Effector CD8-positive, alpha-beta T cell (primary cell): Measurements from ENCODE around the gene STOML3.
"Not testable (repeated sequence)": the region's sequence is repeated elsewhere in the genome, so short reads cannot be mapped to it uniquely, and the experiment has no call there.

Experiments
- DNase-seq: peaks from one replicate; lab custom pipeline; 2025; lab: John Stamatoyannopoulos, UW
- total RNA-seq, 4 experiments: gene quantifications; one replicate each; lab custom pipeline; 2026; lab: John Stamatoyannopoulos, UW

STOML3 gene
- total RNA-seq: 0 reads per million in 4 experiments

DNA sequence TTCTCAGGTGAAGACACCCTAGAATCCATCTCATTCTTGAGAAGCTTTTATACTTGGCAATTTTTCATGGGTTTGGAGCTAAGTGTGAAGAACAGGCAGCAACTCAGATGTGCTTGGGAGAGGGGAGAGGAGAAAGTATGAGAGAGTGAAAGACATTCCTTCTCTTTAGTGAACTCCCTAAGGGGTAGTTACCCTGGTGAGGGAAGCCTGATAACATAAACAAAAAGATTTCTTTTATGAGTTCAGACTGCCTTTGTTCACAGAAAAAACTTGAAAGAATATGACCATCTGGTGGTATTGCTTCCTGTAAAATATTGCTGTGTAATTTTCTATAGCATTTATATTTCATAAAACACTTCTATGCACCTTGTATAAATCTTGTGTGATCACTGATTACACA lies at the start of gene STOML3:
Gene STOML3 (minus strand): TSS at position 139 of the 400 bp plus-strand sequence. CDS start 110 bp downstream, at position 29.
- DNase-seq: no peak

- no peak for DNase-seq
Measured at GRCh38 chr13:39040206-39040605, 49.6 kb upstream of the STOML3 start.

GRCh38 chr13:39039041-39039440 lies 48.4 kb upstream of the STOML3 start:
- DNase-seq: no peak

DNA sequence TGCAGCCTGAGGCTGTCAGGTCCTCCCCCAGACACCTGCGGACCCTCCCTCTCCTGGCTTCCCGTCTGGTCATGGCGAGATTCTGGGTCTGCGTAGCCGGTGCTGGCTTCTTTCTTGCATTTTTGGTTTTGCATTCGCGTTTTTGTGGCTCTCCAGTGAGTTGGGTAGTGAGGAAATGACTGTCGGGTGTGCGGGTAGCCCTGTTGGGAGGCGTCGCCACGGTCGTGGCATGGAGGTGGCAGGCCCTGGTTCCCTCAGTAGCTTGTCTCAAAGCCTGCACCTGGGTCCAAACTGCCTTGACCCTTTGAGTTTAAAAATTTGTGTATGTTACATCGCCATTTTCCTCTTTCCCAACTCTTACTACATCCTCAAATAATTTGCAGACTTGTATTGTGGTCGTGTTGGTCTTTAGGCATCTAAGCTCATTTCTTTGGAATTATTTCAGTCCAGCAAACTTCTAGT lies 48.0 kb upstream of the STOML3 start:
- peak; percentile 30 for DNase-seq

DNA sequence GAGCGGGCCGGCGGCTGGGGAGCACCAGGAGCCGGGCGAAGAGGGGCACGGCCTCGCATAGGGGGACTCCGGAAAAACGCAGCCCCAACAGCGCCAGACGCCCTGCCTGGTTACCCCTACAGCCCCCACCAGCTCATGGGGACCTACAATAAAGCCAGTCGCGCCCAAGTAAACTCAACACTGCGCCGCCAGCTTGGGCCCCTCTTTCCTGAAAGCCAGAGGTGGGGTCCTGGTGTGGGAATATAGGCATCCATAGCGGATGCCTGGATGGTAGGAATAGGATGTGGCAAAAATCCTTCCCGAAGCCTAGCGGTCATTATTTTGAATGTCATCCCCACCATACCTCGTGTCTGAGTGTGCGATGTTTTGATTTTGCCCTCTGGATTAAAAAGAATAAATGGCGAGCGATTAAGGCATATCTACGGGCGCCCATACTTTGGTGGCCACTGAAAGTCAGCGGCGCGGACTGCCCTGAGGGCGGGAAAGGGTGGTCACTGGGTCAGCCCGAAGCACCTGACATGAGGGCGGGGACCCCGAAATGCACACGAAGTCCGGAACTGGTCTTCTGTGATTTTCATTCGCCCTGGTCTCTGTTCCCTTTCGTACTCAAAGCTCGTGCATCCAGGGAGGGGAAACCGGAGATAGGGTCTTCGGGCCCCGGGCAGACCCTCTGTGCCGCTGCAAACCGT lies 47.4 kb upstream of the STOML3 start, which contains the start of the genes NHLRC3 and PROSER1:
Gene NHLRC3 (plus strand): TSS at position 577 of the 689 bp plus-strand sequence. CDS start 184 bp downstream, outside the sequence.
Gene PROSER1 (minus strand): TSS at position 210 of the 689 bp plus-strand sequence. CDS start 847 bp downstream, outside the sequence.
- DNase-seq: peak; percentile 78

GRCh38 chr13:39037410-39037879 lies 46.8 kb upstream of the STOML3 start:
- peak; percentile 33 for DNase-seq

GRCh38 chr13:39036212-39036611 lies 45.6 kb upstream of the STOML3 start:
- DNase-seq: no peak

- DNase-seq: no peak
Measured at GRCh38 chr13:39035799-39036198, 45.2 kb upstream of the STOML3 start.

DNA sequence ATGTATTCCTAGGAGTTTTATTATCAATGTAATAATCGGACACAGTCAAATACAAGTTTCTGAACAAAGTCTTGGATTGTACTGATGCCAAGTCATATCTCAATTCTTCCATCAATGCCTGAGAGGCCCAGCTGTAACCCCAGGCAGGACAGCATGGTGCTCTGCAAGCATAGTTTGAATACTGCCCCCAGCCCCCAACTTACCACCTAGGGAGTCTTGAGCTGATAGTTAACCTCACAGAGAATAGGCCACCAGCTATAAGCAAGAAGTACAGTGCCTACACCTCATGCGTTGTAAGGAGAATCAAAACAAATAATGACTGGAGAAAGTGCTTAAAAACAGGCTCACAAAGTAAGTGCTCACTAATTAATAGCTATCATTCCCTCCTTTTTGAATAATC lies 44.6 kb upstream of the STOML3 start:
- no peak for DNase-seq

DNA sequence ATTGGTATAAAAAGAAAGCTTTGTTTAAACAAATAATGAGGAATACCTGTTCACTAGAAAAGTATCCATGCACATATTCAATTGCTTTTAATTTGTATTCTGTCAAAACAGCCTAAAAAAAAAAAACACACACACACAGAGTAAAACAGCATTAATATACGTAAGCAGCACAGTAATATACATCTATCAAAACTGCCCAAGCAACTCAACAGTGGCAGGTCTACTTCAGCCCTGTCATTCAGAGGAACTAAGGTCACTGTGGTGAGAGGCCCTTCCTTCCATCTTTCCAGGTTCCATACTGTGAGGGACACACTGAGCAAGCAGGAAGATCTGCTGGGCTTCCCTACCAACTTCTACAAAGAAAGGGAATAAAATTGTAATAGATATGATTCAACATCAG lies 43.5 kb upstream of the STOML3 start:
- DNase-seq: no peak

GRCh38 chr13:39032150-39032549 lies 41.5 kb upstream of the STOML3 start:
- no peak for DNase-seq

GRCh38 chr13:39025433-39025839 lies 34.8 kb upstream of the STOML3 start:
- no peak for DNase-seq

DNA sequence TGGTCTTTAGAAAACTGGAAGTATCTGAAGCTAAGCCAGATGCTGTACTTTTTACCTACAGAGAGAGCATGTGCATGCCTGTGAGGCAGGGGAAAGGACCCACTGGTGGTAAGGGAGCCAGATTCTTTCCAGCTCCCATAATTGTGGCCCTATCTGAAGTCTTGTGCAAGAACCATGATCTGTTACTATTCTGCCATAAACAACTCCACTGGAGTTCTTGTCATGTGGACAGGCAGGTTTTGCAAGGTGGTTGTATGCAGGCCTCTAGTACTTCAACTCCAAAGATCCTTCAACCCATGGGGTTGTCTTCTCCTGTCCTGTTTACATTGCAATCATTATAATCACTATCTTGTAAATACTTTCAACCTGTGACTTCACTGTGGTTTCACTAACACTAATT lies 33.1 kb upstream of the STOML3 start:
- no peak for DNase-seq

GRCh38 chr13:39023316-39023715 lies 32.7 kb upstream of the STOML3 start:
- DNase-seq: no peak

- DNase-seq: no peak
Measured at GRCh38 chr13:39020853-39021462, 30.3 kb upstream of the STOML3 start.

DNA sequence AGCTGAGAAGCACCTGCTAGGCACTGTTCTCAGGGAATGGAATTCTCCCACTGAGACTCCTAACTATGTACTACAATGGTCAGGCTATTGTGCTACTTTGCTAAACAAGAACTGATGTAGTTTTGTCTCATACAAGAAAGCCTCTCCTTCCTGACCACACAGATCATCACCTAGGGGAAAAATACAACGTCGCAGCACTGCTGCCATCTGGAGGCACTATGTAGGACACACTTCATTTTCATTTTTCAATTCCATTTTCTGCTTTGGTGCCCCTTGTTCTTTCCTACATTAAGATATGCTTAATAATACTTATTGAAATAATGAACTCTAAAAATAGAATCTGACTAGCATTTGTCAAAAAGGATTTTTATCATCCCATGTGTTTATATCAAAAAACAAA lies 26.2 kb upstream of the STOML3 start:
- no peak for DNase-seq

DNA sequence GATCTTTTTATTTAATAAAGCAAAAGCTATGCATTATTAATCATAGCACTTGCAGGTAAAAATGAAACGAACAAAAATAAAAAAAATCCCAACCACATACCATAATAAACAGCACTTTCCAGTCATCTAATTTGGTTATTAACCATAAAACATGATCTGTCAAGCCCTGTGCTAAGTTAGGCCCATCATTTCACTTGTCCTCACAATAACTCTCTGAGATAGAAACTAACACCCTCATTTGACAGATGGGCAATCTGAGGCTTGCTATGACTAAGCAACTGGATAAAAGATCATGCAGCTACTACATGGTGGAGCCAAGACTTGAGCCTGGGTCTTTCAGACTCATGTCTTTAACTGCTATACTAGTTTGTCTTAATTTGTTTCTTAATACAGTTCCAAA lies 25.5 kb upstream of the STOML3 start:
- DNase-seq: no peak

GRCh38 chr13:39013462-39013861 lies 22.8 kb upstream of the STOML3 start:
- DNase-seq: no peak

DNA sequence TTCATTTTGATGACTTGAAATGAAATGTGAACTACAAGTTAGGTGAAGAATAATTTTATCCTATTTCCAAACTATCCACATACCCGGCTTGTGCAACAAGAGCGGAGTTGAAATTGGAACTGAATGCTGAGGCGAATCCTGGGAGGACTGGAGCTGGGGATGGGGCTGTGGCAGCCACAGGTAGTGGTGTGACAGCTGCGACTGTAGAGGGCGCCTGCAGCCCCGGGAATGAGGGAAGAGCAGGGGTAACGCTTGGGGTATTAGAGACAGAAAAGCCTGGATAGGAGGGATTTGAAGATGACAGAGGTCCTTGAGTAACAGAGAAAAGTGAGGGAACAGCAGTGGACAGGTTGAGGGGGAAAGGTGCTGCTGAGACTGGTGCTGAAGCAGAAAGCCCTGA lies 22.0 kb upstream of the STOML3 start:
- DNase-seq: no peak

GRCh38 chr13:39006371-39007111 lies 15.9 kb upstream of the STOML3 start:
- DNase-seq: not testable (repeated sequence)

GRCh38 chr13:38998739-38999138 lies 8.1 kb upstream of the STOML3 start:
- no peak for DNase-seq

DNA sequence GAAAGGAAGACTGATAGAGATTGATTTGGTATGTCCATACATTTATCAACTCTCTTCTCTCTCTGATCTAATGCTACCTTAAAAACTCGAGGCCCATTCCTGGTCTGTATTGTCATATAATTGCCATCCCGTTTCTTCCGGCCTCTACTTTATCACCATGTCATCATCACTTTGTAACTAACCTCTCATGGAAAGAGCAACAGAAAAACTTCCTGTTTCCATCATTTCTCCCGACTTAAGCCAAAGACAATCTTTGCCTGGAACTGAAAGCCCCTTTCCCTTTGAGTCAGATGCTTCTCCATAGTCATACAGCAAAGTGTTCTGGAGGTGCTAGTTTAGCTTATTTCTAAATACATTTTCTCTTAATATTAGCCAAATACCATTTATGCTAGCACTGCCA lies 2.8 kb upstream of the STOML3 start:
- DNase-seq: no peak
